ENCODE results near the gene NOVA2. TPM values are rescaled to one million over a fixed set of nuclear protein-coding genes. Genes with fewer than 3 reads are reported as not detected.
"Not testable (repeated sequence)": the region's sequence is repeated elsewhere in the genome, so short reads cannot be mapped to it uniquely, and the experiment has no call there.

NOVA2 gene
- total RNA-seq, 4 donors from 2014 or later: 1.5 to 3.6 (median 2.6) TPM

- no peaks in the 10 kb centered on the region for H3K9me3 ChIP-seq
Measured at GRCh38 chr19:45897261-45897812, 76.3 kb downstream of the NOVA2 start.

GRCh38 chr19:45895983-45896599 lies 77.6 kb downstream of the NOVA2 start:
- H3K4me1 ChIP-seq: peaks cover 4 to 12% of the 10 kb centered on the region in 2 donors
- H3K27ac ChIP-seq; H3K4me3 ChIP-seq (replicated peaks in 1 of 3); H3K9me3 ChIP-seq; DNase-seq; H3K27me3 ChIP-seq: not testable (repeated sequence)
- peaks cover 7 to 21% of the 10 kb centered on the region in 2 donors for H3K36me3 ChIP-seq
- 89 to 92% methylated on average over 12 of the region's 12 CpGs for WGBS, 2 donors
- intact Hi-C loops (cut with DNase I): loop anchor here (10.0 kb wide), 1 partner anchor 119 kb away; no protein-coding TSS in a partner anchor

More at GRCh38 chr19:45897261-45897812, 76.3 kb downstream of the NOVA2 start:
- intact Hi-C loops (cut with DNase I): loop anchor here (10.0 kb wide), 1 partner anchor 117 kb away; no protein-coding TSS in a partner anchor
- Histone ChIP-seq H3K27me3 (no peaks in the 10 kb centered on the region), H3K36me3 (peaks cover 7 to 21% of the 10 kb centered on the region in 2 donors), H3K4me3 (replicated peaks in 1 of 3) (no peak overlapping the region), H3K27ac (no peak overlapping the region), H3K4me1 (peaks cover 8 to 17% of the 10 kb centered on the region in 2 donors)
- no peak for TF ChIP-seq POLR2A (IDR thresholded peaks at IDR 0.05)
- TF ChIP-seq CTCF (IDR thresholded peaks at IDR 0.05): no peak
- no peak for DNase-seq
- 95 to 100% methylated on average over 7 to 8 of the region's 8 CpGs for WGBS, 2 donors

GRCh38 chr19:45895519-45895972 lies 78.1 kb downstream of the NOVA2 start:
- no peak overlapping the region for H3K4me3 ChIP-seq (replicated peaks in 1 of 3)
- peaks cover 7 to 21% of the 10 kb centered on the region in 2 donors for H3K36me3 ChIP-seq
- no peak for TF ChIP-seq POLR2A (IDR thresholded peaks at IDR 0.05)
- no peak for TF ChIP-seq CTCF (IDR thresholded peaks at IDR 0.05)
- no peak overlapping the region for H3K27ac ChIP-seq
- no peaks in the 10 kb centered on the region for H3K9me3 ChIP-seq
- H3K27me3 ChIP-seq: no peaks in the 10 kb centered on the region
- WGBS, 2 donors: 79 to 85% methylated on average over 9 of the region's 9 CpGs
- H3K4me1 ChIP-seq: peaks cover 0 to 7% of the 10 kb centered on the region in 2 donors
- no peak for DNase-seq
- intact Hi-C loops (cut with DNase I): loop anchor here (10.0 kb wide), 1 partner anchor 119 kb away; no protein-coding TSS in a partner anchor

- no peak overlapping the region for H3K4me3 ChIP-seq (replicated peaks in 1 of 3)
- intact Hi-C loops (cut with DNase I): loop anchor here (10.0 kb wide), 1 partner anchor 124 kb away; no protein-coding TSS in a partner anchor
- H3K27ac ChIP-seq: no peak overlapping the region
- no peak for DNase-seq
- H3K27me3 ChIP-seq: no peaks in the 10 kb centered on the region
- H3K4me1 ChIP-seq: peaks cover 5% of the 10 kb centered on the region in 2 donors
- no peaks in the 10 kb centered on the region for H3K9me3 ChIP-seq
- TF ChIP-seq CTCF (IDR thresholded peaks at IDR 0.05) (no peak), POLR2A (IDR thresholded peaks at IDR 0.05) (no peak)
- 89 to 100% methylated on average over 5 to 17 of the region's 17 CpGs for WGBS, 2 donors
- peaks cover 0 to 7% of the 10 kb centered on the region in 2 donors for H3K36me3 ChIP-seq
Measured at GRCh38 chr19:45890877-45891276, 82.8 kb downstream of the NOVA2 start.

GRCh38 chr19:45889210-45889885 lies 84.3 kb downstream of the NOVA2 start:
- TF ChIP-seq CTCF (IDR thresholded peaks at IDR 0.05) (no peak), POLR2A (IDR thresholded peaks at IDR 0.05) (no peak)
- Histone ChIP-seq H3K36me3 (peaks cover under 1 to 3% of the 10 kb centered on the region in 2 donors), H3K27me3 (no peaks in the 10 kb centered on the region), H3K27ac (no peak overlapping the region), H3K9me3 (no peaks in the 10 kb centered on the region), H3K4me1 (peaks cover 15% of the 10 kb centered on the region in 2 donors), H3K4me3 (replicated peaks in 1 of 3) (no peak overlapping the region)
- intact Hi-C loops (cut with DNase I): no loop called here
- no peak for DNase-seq
- 73 to 82% methylated on average over 6 of the region's 6 CpGs for WGBS, 2 donors

Measured in thyroid gland (tissue), 4 donors.